DOHH2 (cell line): ENCODE data around the gene RAB5B.

Experiments used
- H3F3A ChIP-seq: fragments of 200-600 bp; sonication (generic), shearing (Covaris generic); 2 replicates; pipeline ENCODE4 v1.6.0; 2016; ENCODE audit warnings: antibody characterized with exemption, mild to moderate bottlenecking; ENCODE audit not compliant: control insufficient read depth, insufficient read depth
- H3K27ac ChIP-seq: fragments of 200-600 bp; sonication (generic); 2 replicates; pipeline ENCODE4 v1.5.1; 2014; ENCODE audit warnings: low read depth, mild to moderate bottlenecking, low read length, moderate library complexity
- H3K27me3 ChIP-seq: fragments of 200-600 bp; sonication (generic); 2 replicates; pipeline ENCODE4 v1.6.1; 2014; ENCODE audit warnings: mild to moderate bottlenecking, low read length, mixed read lengths; ENCODE audit not compliant: control insufficient read depth
- H3K36me3 ChIP-seq: fragments of 200-600 bp; sonication (generic); 2 replicates; pipeline ENCODE4 v1.6.1; 2014; ENCODE audit warnings: mild to moderate bottlenecking, low read length, moderate library complexity, mixed read lengths; ENCODE audit not compliant: control insufficient read depth
- H3K4me1 ChIP-seq: fragments of 200-600 bp; sonication (generic); 2 replicates; pipeline ENCODE4 v1.6.1; 2014; ENCODE audit warnings: mild to moderate bottlenecking, low read length, mixed read lengths; ENCODE audit not compliant: control insufficient read depth
- H3K4me2 ChIP-seq: fragments of 200-600 bp; sonication (generic); 2 replicates; pipeline ENCODE4 v1.6.0; 2014; ENCODE audit warnings: mild to moderate bottlenecking, low read length, moderate library complexity
- H3K4me3 ChIP-seq: fragments of 200-600 bp; sonication (generic); 2 replicates; pipeline ENCODE4 v1.5.1; 2014; ENCODE audit warnings: mild to moderate bottlenecking, low read length, mixed read lengths
- H3K79me2 ChIP-seq: fragments of 200-600 bp; sonication (generic); 2 replicates; pipeline ENCODE4 v1.6.1; 2014; ENCODE audit warnings: mild to moderate bottlenecking, low read length, mixed read lengths; ENCODE audit not compliant: control insufficient read depth
- H3K9me2 ChIP-seq: fragments of 200-600 bp; sonication (generic); replicated peaks from 2 replicates; pipeline ENCODE4 v1.6.1; 2014; ENCODE audit warnings: mild to moderate bottlenecking, low read length, mixed read lengths; ENCODE audit not compliant: control insufficient read depth
- H3K9me3 ChIP-seq: fragments of 200-600 bp; sonication (generic); 2 replicates; pipeline ENCODE4 v1.6.1; 2014; ENCODE audit warnings: antibody characterized with exemption, low read length, mixed read lengths; ENCODE audit not compliant: control insufficient read depth, insufficient read depth
- H4K20me1 ChIP-seq: fragments of 200-600 bp; sonication (generic); 2 replicates; pipeline ENCODE4 v1.6.0; 2014; ENCODE audit warnings: low read depth, mild to moderate bottlenecking, antibody characterized with exemption, low read length, moderate library complexity; ENCODE audit not compliant: control insufficient read depth, insufficient read depth
- EZH2phosphoT487 ChIP-seq: fragments of 200-600 bp; sonication (generic); IDR thresholded peaks from 2 replicates; pipeline ENCODE4 v1.6.1; 2017; ENCODE audit warnings: borderline replicate concordance, mild to moderate bottlenecking, antibody characterized with exemption, low read length, moderate library complexity, mixed read lengths
- TF ChIP-seq, protein P1 (sequence below): fragments of 200-600 bp; sonication (generic); IDR thresholded peaks from one replicate; pipeline ENCODE4 v1.5.1; 2014; ENCODE audit warnings: antibody characterized with exemption, mild to moderate bottlenecking, low read depth, low read length; ENCODE audit not compliant: poor library complexity, severe bottlenecking

RAB5B gene

DNA sequence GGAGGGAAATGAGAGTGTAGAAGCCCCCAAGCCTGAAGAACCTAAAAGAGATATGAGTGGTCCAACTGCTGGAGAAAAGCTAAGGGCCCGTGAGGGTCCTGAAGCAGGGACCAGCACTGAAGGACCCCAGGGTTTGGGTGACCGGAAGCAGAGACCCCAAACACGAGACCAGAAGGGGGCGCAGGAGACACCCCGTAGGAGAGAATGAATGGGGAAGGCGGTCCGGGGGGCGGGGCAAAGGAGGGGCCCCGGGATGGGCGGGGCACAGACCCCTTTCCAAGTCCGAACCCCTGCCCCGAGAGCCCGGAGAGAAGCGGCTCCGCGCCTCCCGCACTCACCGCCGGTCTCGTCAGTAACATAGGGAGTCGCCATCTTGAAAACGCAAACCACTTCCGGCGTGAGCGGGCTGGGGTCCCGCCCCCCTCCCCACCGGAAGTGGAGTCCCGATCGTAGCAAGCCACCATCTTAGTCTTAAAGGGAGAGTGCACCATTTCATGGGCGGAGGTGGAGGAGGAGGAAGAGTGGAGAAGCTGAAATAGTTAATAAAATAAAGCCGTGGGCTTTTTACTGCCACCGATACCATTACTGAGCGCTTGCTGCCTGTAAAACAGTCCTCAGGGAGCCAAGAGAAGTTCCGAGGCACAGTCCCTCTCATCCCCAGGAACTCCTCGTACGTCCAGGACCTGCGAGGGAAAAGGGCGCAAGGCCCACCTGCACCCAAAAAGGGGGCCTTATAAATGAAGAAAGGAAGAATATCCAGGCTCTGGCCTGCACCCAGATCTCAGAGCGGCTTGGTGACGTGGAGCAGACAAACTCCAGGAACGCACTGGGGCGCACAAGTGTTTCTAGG, 46.9 kb upstream of the RAB5B start:
- peaks cover 74% of the 10 kb centered on the region for H3K79me2 ChIP-seq
- peak overlapping the region; percentile 95 for H3K4me3 ChIP-seq
- peaks cover 31% of the 10 kb centered on the region for H3F3A ChIP-seq
- H3K4me1 ChIP-seq, result peaks cover 58% of the 10 kb centered on the region
- H4K20me1 ChIP-seq, result no peaks in the 10 kb centered on the region
- H3K36me3 ChIP-seq, result peaks cover 65% of the 10 kb centered on the region
- H3K9me3 ChIP-seq, result no peaks in the 10 kb centered on the region
- H3K27ac ChIP-seq, result peak overlapping the region; percentile 97
- peak overlapping the region; percentile 93 for H3K4me2 ChIP-seq
- TF ChIP-seq, protein P1, sequence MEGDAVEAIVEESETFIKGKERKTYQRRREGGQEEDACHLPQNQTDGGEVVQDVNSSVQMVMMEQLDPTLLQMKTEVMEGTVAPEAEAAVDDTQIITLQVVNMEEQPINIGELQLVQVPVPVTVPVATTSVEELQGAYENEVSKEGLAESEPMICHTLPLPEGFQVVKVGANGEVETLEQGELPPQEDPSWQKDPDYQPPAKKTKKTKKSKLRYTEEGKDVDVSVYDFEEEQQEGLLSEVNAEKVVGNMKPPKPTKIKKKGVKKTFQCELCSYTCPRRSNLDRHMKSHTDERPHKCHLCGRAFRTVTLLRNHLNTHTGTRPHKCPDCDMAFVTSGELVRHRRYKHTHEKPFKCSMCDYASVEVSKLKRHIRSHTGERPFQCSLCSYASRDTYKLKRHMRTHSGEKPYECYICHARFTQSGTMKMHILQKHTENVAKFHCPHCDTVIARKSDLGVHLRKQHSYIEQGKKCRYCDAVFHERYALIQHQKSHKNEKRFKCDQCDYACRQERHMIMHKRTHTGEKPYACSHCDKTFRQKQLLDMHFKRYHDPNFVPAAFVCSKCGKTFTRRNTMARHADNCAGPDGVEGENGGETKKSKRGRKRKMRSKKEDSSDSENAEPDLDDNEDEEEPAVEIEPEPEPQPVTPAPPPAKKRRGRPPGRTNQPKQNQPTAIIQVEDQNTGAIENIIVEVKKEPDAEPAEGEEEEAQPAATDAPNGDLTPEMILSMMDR, result peak; percentile 97
- no peak for TF ChIP-seq EZH2phosphoT487
- no peaks in the 10 kb centered on the region for H3K27me3 ChIP-seq
- H3K9me2 ChIP-seq, result no peaks in the 10 kb centered on the region

DNA sequence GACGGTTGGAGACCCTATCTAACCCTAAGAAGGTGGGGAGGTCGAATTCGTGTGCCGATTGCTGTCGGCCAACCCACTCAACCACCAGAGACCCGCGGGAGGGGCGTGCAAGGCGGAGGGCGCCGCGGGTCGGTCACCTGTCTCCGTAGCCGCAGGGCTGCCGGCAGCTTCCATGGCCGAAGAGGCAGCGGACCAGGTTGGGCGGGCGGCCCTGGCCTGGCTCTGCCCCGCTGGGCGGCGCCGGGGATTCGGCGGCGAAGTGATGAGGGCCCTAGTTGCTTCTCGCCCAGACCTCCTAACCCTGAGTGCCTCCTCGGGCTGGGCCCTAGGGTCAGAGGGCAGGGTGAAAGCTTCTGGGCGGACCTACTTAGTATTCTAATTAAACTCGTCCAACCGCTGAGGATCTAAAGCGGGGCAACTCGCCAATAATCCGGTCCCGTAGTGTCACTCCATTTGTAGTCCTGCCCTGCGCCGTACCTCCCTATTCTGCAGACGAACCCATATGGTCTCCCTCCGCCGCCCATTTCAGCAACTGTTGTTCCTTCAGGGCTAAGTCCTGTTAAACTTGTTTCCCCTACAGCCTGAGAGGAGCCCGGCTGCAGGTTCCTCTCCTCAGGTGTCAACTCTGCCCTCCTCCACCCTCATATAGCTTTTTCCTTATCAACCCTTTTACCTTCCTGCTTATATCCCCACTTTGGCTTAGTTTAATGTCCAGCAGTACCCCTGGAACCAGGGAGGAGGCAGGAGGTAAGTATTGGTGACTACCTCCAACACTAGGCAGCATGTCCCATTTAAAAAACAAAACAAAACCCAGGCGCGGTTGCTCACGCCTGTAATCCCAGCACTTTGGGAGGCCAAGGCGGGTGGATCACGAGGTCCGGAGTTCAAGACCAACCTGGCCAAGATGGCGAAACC, 46.0 kb upstream of the RAB5B start, which contains the start of gene PYM1:
PYM1 (minus strand) TSS at position 307 of the 915 bp plus-strand sequence; CDS start at position 174, 133 bp downstream.
- Histone ChIP-seq H3K27ac (peak within 1 kb of the TSS; percentile 97), H3K9me2 (no peaks in the 10 kb centered on the region), H3K4me1 (peaks cover 56% of the 10 kb centered on the region), H3K36me3 (peaks cover 63% of the 10 kb centered on the region), H3K9me3 (no peaks in the 10 kb centered on the region), H3K27me3 (no peaks in the 10 kb centered on the region), H3K79me2 (peaks cover 74% of the 10 kb centered on the region), H3K4me2 (peak within 1 kb of the TSS; percentile 93), H3F3A (peaks cover 31% of the 10 kb centered on the region), H4K20me1 (no peaks in the 10 kb centered on the region), H3K4me3 (peak within 1 kb of the TSS; percentile 95)
- TF ChIP-seq, protein P1, result no peak
- no peak for TF ChIP-seq EZH2phosphoT487

DNA sequence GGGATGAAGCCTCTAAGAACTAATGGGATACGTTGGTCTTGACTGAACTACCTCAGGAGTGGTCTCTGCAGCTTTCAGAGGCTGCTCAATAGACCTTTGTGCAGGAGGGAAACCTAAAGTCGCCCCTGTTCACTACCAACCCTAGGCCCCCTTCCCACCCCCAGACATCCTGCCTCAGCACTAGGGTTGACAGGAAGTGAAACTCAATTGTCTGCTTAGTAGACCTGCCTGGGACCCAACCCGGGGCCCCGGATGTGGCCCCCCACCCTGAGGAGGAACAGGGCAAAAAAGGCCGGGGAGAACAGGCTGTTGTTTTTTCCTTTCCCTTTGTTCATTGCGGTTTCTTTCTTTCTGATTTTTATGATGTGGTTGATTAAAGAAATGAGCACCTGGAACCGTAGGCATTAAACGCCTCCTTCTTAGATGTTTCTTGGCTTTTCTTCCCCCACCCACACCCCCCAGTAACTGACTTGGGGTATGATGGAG, 44.5 kb upstream of the RAB5B start:
- H3K27ac ChIP-seq, result peak overlapping the region; percentile 97

More for the DNA sequence above, 44.5 kb upstream of the RAB5B start:
- H3K27me3 ChIP-seq, result no peaks in the 10 kb centered on the region
- H3K9me3 ChIP-seq, result no peaks in the 10 kb centered on the region
- peak overlapping the region; percentile 93 for H3K4me2 ChIP-seq
- H4K20me1 ChIP-seq, result no peaks in the 10 kb centered on the region
- no peaks in the 10 kb centered on the region for H3K9me2 ChIP-seq
- peaks cover 64% of the 10 kb centered on the region for H3K4me1 ChIP-seq
- H3K79me2 ChIP-seq, result peaks cover 75% of the 10 kb centered on the region
- TF ChIP-seq, protein P1, result no peak
- TF ChIP-seq EZH2phosphoT487, result no peak
- H3K4me3 ChIP-seq, result peak overlapping the region; percentile 95
- H3F3A ChIP-seq, result peaks cover 31% of the 10 kb centered on the region
- H3K36me3 ChIP-seq, result peaks cover 67% of the 10 kb centered on the region
